CD14-positive monocyte (primary cell): ENCODE results near the gene ZDHHC14. TPM values are rescaled to one million over a fixed set of nuclear protein-coding genes. Genes with fewer than 3 reads are reported as not detected.

Experiments used
- DNase-seq, 3 donors: peaks; one replicate each; pipeline ENCODE4 v3.0.0-alpha.2; 2011 to 2022
- H2AFZ ChIP-seq: 2 replicates; pipeline ENCODE4 v1.6.0; 2012; ENCODE audit warnings: mild to moderate bottlenecking, low read depth, low read length, inconsistent platforms; ENCODE audit not compliant: insufficient read depth, poor library complexity, severe bottlenecking
- H3K27ac ChIP-seq, 2 donors: 1 replicate in 1 of 2; 2 replicates in 1 of 2; pipeline ENCODE4 v1.5.1; 2012 to 2013; ENCODE audit warnings: low read length in 2 of 2, control low read depth in 1 of 2, inconsistent platforms in 1 of 2, low read depth in 1 of 2, mild to moderate bottlenecking in 1 of 2
- H3K27me3 ChIP-seq, 2 donors: one replicate each; pipeline versions ENCODE4 v1.6.0 to v1.6.1; 2011 to 2013; ENCODE audit warnings: low read length in 2 of 2; ENCODE audit not compliant: control insufficient read depth in 2 of 2, insufficient read depth in 2 of 2
- H3K36me3 ChIP-seq, 2 donors: replicated peaks in 1 of 2; 1 replicate in 1 of 2; 2 replicates in 1 of 2; pipeline versions ENCODE4 v1.5.1 to v1.6.1; 2012 to 2013; ENCODE audit warnings: low read length in 2 of 2, control low read depth in 1 of 2, inconsistent platforms in 1 of 2, mild to moderate bottlenecking in 1 of 2; ENCODE audit not compliant: insufficient read depth in 2 of 2, control insufficient read depth in 1 of 2
- H3K4me1 ChIP-seq, 2 donors: 1 replicate in 1 of 2; 2 replicates in 1 of 2; pipeline versions ENCODE4 v1.5.1 to v1.6.1; 2012 to 2013; ENCODE audit warnings: low read length in 2 of 2, control low read depth in 1 of 2, inconsistent platforms in 1 of 2, mild to moderate bottlenecking in 1 of 2, moderate library complexity in 1 of 2; ENCODE audit not compliant: insufficient read depth in 2 of 2, control insufficient read depth in 1 of 2
- H3K4me2 ChIP-seq: replicated peaks from 2 replicates; pipeline ENCODE3; 2012; ENCODE audit warnings: low read length, moderate library complexity, mild to moderate bottlenecking; ENCODE audit not compliant: poor library complexity, severe bottlenecking; ENCODE audit errors: extremely low read depth
- H3K4me3 ChIP-seq, 3 experiments: fragments of 200-600 bp in 1 of 3; sonication (generic) in 1 of 3; replicated peaks in 1 of 3; 1 replicate in 2 of 3; 2 replicates in 1 of 3; pipeline ENCODE4 v1.5.1; 2011 to 2013; ENCODE audit warnings: low read length in 3 of 3, mild to moderate bottlenecking in 3 of 3, control low read depth in 2 of 3, low read depth in 2 of 3, inconsistent platforms in 1 of 3, moderate library complexity in 1 of 3
- H3K79me2 ChIP-seq: 2 replicates; pipeline ENCODE4 v1.6.0; 2012; ENCODE audit warnings: mild to moderate bottlenecking, control low read depth, inconsistent platforms, low read length, moderate library complexity; ENCODE audit not compliant: insufficient read depth
- H3K9ac ChIP-seq: 2 replicates; pipeline ENCODE4 v1.6.0; 2017; ENCODE audit warnings: low read length, mild to moderate bottlenecking; ENCODE audit not compliant: insufficient read depth, poor library complexity, severe bottlenecking
- H3K9me3 ChIP-seq, 2 donors: replicated peaks in 1 of 2; 1 replicate in 1 of 2; 2 replicates in 1 of 2; pipeline versions ENCODE4 v1.5.1 to v1.6.1; 2012 to 2013; ENCODE audit warnings: low read length in 2 of 2, control low read depth in 1 of 2; ENCODE audit not compliant: control insufficient read depth in 1 of 2, insufficient read depth in 1 of 2
- H4K20me1 ChIP-seq: 2 replicates; pipeline ENCODE4 v1.6.0; 2012; ENCODE audit warnings: mild to moderate bottlenecking, low read length, control low read depth, moderate library complexity; ENCODE audit not compliant: insufficient read depth
- H3K27ac Mint-ChIP-seq, 7 donors: one replicate each; pipeline ENCODE4 v1.8.0; 2020; ENCODE audit warnings: mild to moderate bottlenecking in 7 of 7, mixed read lengths in 7 of 7, moderate library complexity in 6 of 7, inconsistent platforms in 2 of 7
- H3K27me3 Mint-ChIP-seq, 3 donors: one replicate each; pipeline ENCODE4 v1.8.0; 2021 to 2022; ENCODE audit warnings: low read depth in 3 of 3, mild to moderate bottlenecking in 3 of 3, mixed read lengths in 3 of 3, moderate library complexity in 3 of 3, inconsistent platforms in 1 of 3
- H3K36me3 Mint-ChIP-seq, 2 donors: one replicate each; pipeline ENCODE4 v1.8.0; 2020; ENCODE audit warnings: mixed read lengths in 2 of 2, inconsistent platforms in 1 of 2, mild to moderate bottlenecking in 1 of 2
- H3K4me1 Mint-ChIP-seq: one replicate; pipeline ENCODE4 v1.8.0; 2020; ENCODE audit warnings: mild to moderate bottlenecking, mixed read lengths
- H3K4me3 Mint-ChIP-seq, 2 donors: one replicate each; pipeline ENCODE4 v1.8.0; 2020; ENCODE audit warnings: mild to moderate bottlenecking in 2 of 2, mixed read lengths in 2 of 2, moderate library complexity in 1 of 2
- H3K9me3 Mint-ChIP-seq, 7 donors: one replicate each; pipeline ENCODE4 v1.8.0; 2020 to 2022; ENCODE audit warnings: mixed read lengths in 7 of 7, mild to moderate bottlenecking in 6 of 7, moderate library complexity in 6 of 7, inconsistent platforms in 2 of 7
- CTCF ChIP-seq: fragments of 200-600 bp; IDR thresholded peaks from one replicate; pipeline ENCODE4 v1.8.0; 2022; ENCODE audit warnings: antibody characterized with exemption, mild to moderate bottlenecking
- WGBS: methylation state at CpG from one replicate; pipeline ENCODE4 v1.1.5; 2013; ENCODE audit warnings: missing lambda C conversion rate; ENCODE audit not compliant: insufficient coverage; 5-methylcytosine and 5-hydroxymethylcytosine counted together
- intact Hi-C, 2 donors: fragments of 100-400 bp; cut with micrococcal nuclease; formaldehyde crosslinking; loops; one replicate each; pipeline versions ENCODE4 v1.15.0 to v1.15.1; 2023
- polyA plus RNA-seq, 3 donors: library from polyadenylated mRNA; depleted of rRNA in 1 of 3; unstranded in 2 of 3; stranded (reverse) in 1 of 3; fragments of 300-500 nt in 2 of 3; fragments of >200 nt in 1 of 3; fragmentation: Illumina TruSeq in 2 of 3; gene quantifications; 1 replicate in 2 of 3; 2 replicates in 1 of 3; pipeline ENCODE4 v1.2.3, GENCODE V29; 2012 to 2021

The ZDHHC14 gene
- polyA plus RNA-seq, 3 donors: 0.30 to 1.7 (median 0.93) TPM

- H3K36me3 Mint-ChIP-seq: peaks cover 0 to 4% of the 10 kb centered on the region in 2 donors
- TF ChIP-seq CTCF: no peak
- peaks cover 0 to 3% (median 0%) of the 10 kb centered on the region in 7 donors for H3K9me3 Mint-ChIP-seq
- Histone ChIP-seq H2AFZ (no peak overlapping the region), H3K36me3 (no peaks in the 10 kb centered on the region), H3K4me1 (no peaks in the 10 kb centered on the region), H3K4me3 (no peak overlapping the region), H3K27me3 (no peaks in the 10 kb centered on the region), H3K27ac (no peak overlapping the region), H3K9ac (no peak overlapping the region), H3K79me2 (no peaks in the 10 kb centered on the region), H3K9me3 (no peaks in the 10 kb centered on the region), H3K4me2 (no peak overlapping the region), H4K20me1 (no peaks in the 10 kb centered on the region)
- H3K27me3 Mint-ChIP-seq: no peaks in the 10 kb centered on the region
- 94% methylated on average over 5 of the region's 6 CpGs for WGBS
- no peak overlapping the region for H3K27ac Mint-ChIP-seq
- no peak for DNase-seq
- no peak overlapping the region for H3K4me3 Mint-ChIP-seq
- intact Hi-C loops: no loop called here
- H3K4me1 Mint-ChIP-seq: peaks cover 6% of the 10 kb centered on the region
Observed at GRCh38 chr6:157403686-157404051, 22.7 kb downstream of the ZDHHC14 start.

- H3K79me2 ChIP-seq: no peaks in the 10 kb centered on the region
- H3K9me3 ChIP-seq: no peaks in the 10 kb centered on the region
- H4K20me1 ChIP-seq: no peaks in the 10 kb centered on the region
- H3K9ac ChIP-seq: no peak overlapping the region
- no peaks in the 10 kb centered on the region for H3K36me3 ChIP-seq
- Mint-ChIP-seq H3K4me1 (peaks cover 6% of the 10 kb centered on the region), H3K36me3 (no peaks in the 10 kb centered on the region), H3K27me3 (no peaks in the 10 kb centered on the region), H3K27ac (no peak overlapping the region), H3K4me3 (no peak overlapping the region), H3K9me3 (peaks cover 0 to 5% (median 0%) of the 10 kb centered on the region in 7 donors)
- no peaks in the 10 kb centered on the region for H3K4me1 ChIP-seq
- H2AFZ ChIP-seq: no peak overlapping the region
- DNase-seq: no peak
- H3K4me3 ChIP-seq: no peak overlapping the region
- no peak overlapping the region for H3K4me2 ChIP-seq
- TF ChIP-seq CTCF: no peak
- 90% methylated on average over 3 of the region's 6 CpGs for WGBS
- intact Hi-C loops: no loop called here
- no peak overlapping the region for H3K27ac ChIP-seq
- H3K27me3 ChIP-seq: no peaks in the 10 kb centered on the region
Observed at GRCh38 chr6:157405986-157406385, 25.0 kb downstream of the ZDHHC14 start.
